Measurements from ENCODE around the gene SIRT3.

SIRT3 gene

DNA sequence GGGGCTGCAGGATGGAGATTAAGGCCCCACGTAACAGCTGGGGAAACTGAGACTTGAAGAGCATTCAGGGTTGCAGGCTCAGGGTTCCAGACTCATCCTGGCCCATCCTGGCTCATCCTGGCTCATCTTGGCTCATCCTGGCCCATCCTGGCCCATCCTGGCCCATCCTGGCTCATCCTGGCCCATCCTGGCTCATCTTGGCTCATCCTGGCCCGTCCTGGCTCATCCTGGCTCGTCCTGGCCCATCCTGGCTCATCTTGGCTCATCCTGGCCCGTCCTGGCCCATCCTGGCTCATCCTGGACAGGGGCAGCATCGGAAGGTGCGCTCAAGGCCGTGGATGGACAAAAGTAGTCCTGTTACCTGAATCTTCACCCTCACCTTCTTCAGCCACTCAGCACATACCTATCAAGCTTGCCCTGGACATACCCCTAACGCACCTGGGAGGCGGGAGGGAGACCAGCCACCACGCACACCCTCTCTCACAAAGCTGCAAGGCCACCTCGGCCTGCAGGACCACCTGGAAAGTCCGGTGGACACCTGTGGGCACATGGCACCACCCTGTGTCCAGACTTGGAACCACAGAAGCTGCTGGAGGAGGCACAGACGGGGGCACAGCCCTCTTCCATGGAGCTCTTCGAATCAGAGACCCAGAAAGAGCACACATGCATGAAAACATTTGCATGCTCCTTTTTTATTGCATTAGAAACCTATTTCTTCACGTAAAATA is 21.8 kb upstream of the SIRT3 start:
- no peak overlapping the region for H3K4me3 ChIP-seq (ENCODE audit: low read depth, low read length)
- TF ChIP-seq, protein P1, sequence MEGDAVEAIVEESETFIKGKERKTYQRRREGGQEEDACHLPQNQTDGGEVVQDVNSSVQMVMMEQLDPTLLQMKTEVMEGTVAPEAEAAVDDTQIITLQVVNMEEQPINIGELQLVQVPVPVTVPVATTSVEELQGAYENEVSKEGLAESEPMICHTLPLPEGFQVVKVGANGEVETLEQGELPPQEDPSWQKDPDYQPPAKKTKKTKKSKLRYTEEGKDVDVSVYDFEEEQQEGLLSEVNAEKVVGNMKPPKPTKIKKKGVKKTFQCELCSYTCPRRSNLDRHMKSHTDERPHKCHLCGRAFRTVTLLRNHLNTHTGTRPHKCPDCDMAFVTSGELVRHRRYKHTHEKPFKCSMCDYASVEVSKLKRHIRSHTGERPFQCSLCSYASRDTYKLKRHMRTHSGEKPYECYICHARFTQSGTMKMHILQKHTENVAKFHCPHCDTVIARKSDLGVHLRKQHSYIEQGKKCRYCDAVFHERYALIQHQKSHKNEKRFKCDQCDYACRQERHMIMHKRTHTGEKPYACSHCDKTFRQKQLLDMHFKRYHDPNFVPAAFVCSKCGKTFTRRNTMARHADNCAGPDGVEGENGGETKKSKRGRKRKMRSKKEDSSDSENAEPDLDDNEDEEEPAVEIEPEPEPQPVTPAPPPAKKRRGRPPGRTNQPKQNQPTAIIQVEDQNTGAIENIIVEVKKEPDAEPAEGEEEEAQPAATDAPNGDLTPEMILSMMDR (conservative IDR thresholded peaks at IDR 0.05; ENCODE audit: low read depth, low read length), result peak; percentile 24
- DNase-seq (ENCODE audit: low read depth), result no peak

DNA sequence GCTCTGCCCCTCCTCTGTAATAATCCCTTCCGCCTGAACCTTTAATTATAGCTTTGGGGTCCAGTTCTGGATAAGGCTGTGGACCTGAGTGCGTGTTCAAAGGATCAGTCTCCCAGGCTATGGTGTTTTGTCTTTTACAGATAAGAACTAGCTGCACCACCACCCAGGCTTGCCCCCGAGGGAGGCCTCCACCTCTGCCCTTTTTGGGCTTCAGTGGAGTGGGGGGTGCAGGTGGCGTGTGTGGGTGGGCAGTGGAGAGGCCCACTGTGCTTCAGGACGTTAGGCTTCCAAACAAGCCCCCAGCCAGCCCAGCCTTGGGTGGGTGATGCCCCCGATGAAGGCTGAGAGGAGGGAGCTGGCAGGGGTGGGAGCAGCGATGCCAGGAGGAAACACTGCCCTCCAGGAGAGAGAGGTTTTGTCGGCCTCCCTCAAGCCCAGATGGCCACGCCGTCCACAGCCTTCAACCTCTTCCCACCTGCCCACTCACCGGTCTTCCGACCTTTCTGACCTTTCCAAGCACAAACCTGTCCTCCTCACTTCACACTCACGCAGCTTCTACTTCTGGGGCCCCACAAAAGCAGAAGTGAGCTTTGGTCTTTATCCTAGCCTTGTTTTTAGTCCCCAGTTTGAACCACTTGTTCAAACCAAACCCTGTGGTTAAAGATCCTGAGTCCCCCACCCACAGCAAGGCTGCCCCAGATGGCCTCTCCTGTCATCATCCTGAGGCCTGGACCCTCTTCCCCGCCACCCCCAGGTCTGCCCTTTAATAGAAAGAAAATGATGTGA is 21.0 kb upstream of the SIRT3 start:
- no peak for DNase-seq (ENCODE audit: low read depth)

DNA sequence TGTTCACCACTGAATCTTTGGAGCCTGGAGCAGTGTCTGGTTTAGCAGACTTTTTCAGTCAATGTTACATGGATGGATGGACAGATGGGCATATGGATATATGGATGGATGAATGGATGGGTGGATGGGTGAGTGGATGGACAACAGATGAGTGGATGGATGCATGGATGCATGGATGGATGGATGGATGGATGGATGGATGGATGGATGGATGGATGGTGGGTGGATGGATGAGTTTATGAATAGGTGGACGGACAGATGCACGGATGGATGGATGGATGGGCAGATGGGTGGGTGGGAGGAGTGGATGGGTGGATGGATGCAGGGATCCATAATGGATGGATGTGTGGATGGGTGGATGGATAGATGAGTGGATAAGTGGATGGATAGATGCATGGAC is 19.7 kb upstream of the SIRT3 start:
- H3K4me3 ChIP-seq (ENCODE audit: low read depth, low read length), result no peak overlapping the region
- no peak for DNase-seq (ENCODE audit: low read depth)
- TF ChIP-seq, protein P1 (conservative IDR thresholded peaks at IDR 0.05; ENCODE audit: low read depth, low read length), result no peak

More for the DNA sequence above, 21.0 kb upstream of the SIRT3 start:
- TF ChIP-seq, protein P1 (conservative IDR thresholded peaks at IDR 0.05; ENCODE audit: low read depth, low read length), result no peak
- no peak overlapping the region for H3K4me3 ChIP-seq (ENCODE audit: low read depth, low read length)

DNA sequence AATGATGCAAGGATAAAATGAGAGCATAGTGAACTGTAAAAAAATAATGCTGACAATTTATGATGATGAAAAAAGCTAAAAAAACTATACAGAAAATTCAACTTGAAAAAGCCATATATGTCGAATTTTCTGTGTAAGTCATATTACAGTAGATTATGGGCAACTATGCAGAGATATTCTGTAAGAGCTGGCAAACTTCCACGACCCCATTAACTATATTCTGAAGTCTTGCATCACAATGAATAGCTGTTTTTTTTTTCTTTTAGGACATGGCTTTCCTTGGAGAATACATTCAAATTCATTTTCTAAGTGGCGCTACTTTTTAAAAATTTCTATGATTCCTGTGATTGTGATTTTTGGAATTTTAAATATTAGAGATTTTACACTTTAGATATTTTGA is 19.0 kb upstream of the SIRT3 start:
- H3K4me3 ChIP-seq (ENCODE audit: low read depth, low read length), result no peak overlapping the region
- TF ChIP-seq, protein P1 (conservative IDR thresholded peaks at IDR 0.05; ENCODE audit: low read depth, low read length), result no peak
- DNase-seq (ENCODE audit: low read depth), result peak; percentile 50

DNA sequence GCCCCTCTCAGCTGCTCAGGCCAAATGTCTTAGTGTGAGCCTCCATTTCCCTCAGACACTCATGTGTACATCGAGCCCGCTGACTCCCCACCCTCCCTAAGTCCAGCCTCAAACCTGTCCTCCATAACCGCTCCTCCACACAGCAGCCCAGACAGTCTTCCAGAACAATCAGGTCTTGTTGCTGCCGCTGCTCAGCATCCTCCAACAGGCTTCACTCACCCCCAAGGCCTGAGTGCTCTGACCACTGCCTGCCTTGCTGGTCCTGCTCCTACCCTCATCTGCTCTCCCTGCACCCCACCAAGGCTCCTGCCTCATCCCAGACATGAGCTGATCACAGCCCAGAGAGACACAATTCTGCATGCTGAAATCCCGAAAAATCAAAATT is 17.7 kb upstream of the SIRT3 start:
- H3K4me3 ChIP-seq (ENCODE audit: low read depth, low read length), result no peak overlapping the region
- TF ChIP-seq, protein P1 (conservative IDR thresholded peaks at IDR 0.05; ENCODE audit: low read depth, low read length), result no peak
- DNase-seq (ENCODE audit: low read depth), result no peak

DNA sequence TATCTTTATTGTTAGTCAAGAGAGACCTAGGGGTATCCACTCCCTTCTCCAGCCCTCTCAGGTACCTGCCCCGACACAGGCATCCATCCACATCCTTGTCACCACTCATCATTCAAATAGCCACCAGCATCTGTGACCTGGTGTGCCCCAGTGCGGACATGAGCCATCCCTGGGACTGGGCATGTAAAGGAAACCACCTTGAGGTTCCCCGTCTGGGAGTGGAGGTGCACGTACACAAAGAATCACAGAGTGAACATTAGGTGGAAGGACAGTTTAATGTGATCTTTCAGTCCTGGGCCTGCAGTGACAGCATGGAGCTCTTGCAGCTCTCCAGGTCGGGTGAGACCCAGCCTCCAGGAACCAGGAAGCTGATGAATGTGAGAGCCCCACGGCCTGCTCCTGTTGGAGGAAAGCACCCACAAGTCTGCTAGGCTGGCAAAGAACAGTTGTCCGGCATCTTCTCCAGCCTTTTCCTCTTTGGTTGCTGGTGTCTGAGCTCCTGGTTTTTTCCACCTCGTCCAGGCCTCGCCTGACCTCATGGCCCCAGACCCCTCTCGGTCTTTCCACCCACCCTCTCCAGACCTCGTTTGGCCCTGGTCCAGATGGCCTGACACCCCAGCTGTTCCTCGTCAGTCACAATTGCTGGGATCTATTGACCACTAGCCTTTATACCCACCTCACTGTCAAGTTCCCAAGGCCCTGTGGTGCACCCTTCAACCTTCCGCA is 17.2 kb upstream of the SIRT3 start:
- DNase-seq (ENCODE audit: low read depth), result no peak
- H3K4me3 ChIP-seq (ENCODE audit: low read depth, low read length), result no peak overlapping the region
- TF ChIP-seq, protein P1 (conservative IDR thresholded peaks at IDR 0.05; ENCODE audit: low read depth, low read length), result no peak
